ENCODE data around the gene COX6B2. TPM values are rescaled to one million over a fixed set of nuclear protein-coding genes. Genes with fewer than 3 reads are reported as not detected.

COX6B2 gene
- total RNA-seq: 0.35 TPM in 1 of 2 replicates, not detected in the other

GRCh38 chr19:55354698-55355212 is at the start of gene COX6B2:
Gene COX6B2 (minus strand): TSS chr19:55354719. CDS start chr19:55354521, 198 bp downstream.

GRCh38 chr19:55385724-55386492 is 31.4 kb upstream of the COX6B2 start, which contains the start of gene RPL28:
Gene RPL28 (plus strand): TSS chr19:55385932. CDS start chr19:55386358, 426 bp downstream.

GRCh38 chr19:55384131-55384919 is 29.8 kb upstream of the COX6B2 start, which contains the start of gene TMEM238:
Gene TMEM238 (minus strand): TSS chr19:55384292. CDS start chr19:55384259, 33 bp downstream.

GRCh38 chr19:55376241-55376933 is 21.9 kb upstream of the COX6B2 start, which contains the start of gene TMEM190:
Gene TMEM190 (plus strand): TSS chr19:55376826. CDS start chr19:55376854, 28 bp downstream.

GRCh38 chr19:55370305-55370988 is 15.9 kb upstream of the COX6B2 start, which contains the start of gene IL11:
Gene IL11 (minus strand): TSS chr19:55370463. CDS start chr19:55370310, 153 bp downstream.

GRCh38 chr19:55362990-55363716 is 8.6 kb upstream of the COX6B2 start, which contains the start of gene GARIN5B:
Gene GARIN5B (minus strand): TSS chr19:55363260. CDS start chr19:55363066, 194 bp downstream.

GRCh38 chr19:55339105-55339888 is 15.2 kb downstream of the COX6B2 start, which contains the start of gene KMT5C:
Gene KMT5C (plus strand): TSS chr19:55339876. CDS start chr19:55341937, 2,061 bp downstream.

GRCh38 chr19:55325172-55325571 is 29.3 kb downstream of the COX6B2 start, which contains the start of gene TMEM150B:
Gene TMEM150B (minus strand): TSS chr19:55325341. CDS start chr19:55321036, 4,305 bp downstream.

Other genes starting within 250 kb of the COX6B2 start
- 36.5 and 41.4 TPM in 2 replicates for gene PPP1R12C, start 237.1 kb downstream of the COX6B2 start, total RNA-seq
- gene TNNT1, start 205.5 kb downstream of the COX6B2 start, total RNA-seq: 12.3 and 18.7 TPM in 2 replicates
- not detected in 2 replicates for gene TNNI3, start 197.0 kb downstream of the COX6B2 start, total RNA-seq
- gene DNAAF3, start 188.1 kb downstream of the COX6B2 start, total RNA-seq: 1.1 and 3.1 TPM in 2 replicates
- gene SYT5, start 174.4 kb downstream of the COX6B2 start, total RNA-seq: not detected in 2 replicates
- 0.21 TPM in 1 of 2 replicates, not detected in the other for gene PTPRH, start 145.2 kb downstream of the COX6B2 start, total RNA-seq
- 1.1 and 2.4 TPM in 2 replicates for gene TMEM86B, start 126.0 kb downstream of the COX6B2 start, total RNA-seq
- gene PPP6R1, start 95.7 kb downstream of the COX6B2 start, total RNA-seq: 38.7 and 50.4 TPM in 2 replicates
- 61.6 and 84.8 TPM in 2 replicates for gene HSPBP1, start 74.6 kb downstream of the COX6B2 start, total RNA-seq
- gene BRSK1, start 70.7 kb downstream of the COX6B2 start, total RNA-seq: 1.6 and 5.0 TPM in 2 replicates
- gene TMEM150B, start 29.4 kb downstream of the COX6B2 start, total RNA-seq: not detected in 2 replicates
- gene KMT5C, start 14.8 kb downstream of the COX6B2 start, total RNA-seq: 14.7 and 18.8 TPM in 2 replicates
- not detected in 2 replicates for gene GARIN5B, start 8.5 kb upstream of the COX6B2 start, total RNA-seq
- gene IL11, start 15.7 kb upstream of the COX6B2 start, total RNA-seq: 5.5 and 6.1 TPM in 2 replicates
- gene TMEM190, start 22.1 kb upstream of the COX6B2 start, total RNA-seq: not detected in 2 replicates
- gene TMEM238, start 29.6 kb upstream of the COX6B2 start, total RNA-seq: 11.8 and 33.3 TPM in 2 replicates
- gene RPL28, start 31.2 kb upstream of the COX6B2 start, total RNA-seq: 279 and 544 TPM in 2 replicates
- gene UBE2S, start 53.1 kb upstream of the COX6B2 start, total RNA-seq: 144 and 190 TPM in 2 replicates
- gene SHISA7, start 88.6 kb upstream of the COX6B2 start, total RNA-seq: not detected in 2 replicates
- gene ISOC2, start 106.9 kb upstream of the COX6B2 start, total RNA-seq: 70.7 and 87.7 TPM in 2 replicates
- gene C19orf85, start 110.0 kb upstream of the COX6B2 start, total RNA-seq: not detected in 2 replicates
- 3.7 and 10.4 TPM in 2 replicates for gene ZNF628, start 121.9 kb upstream of the COX6B2 start, total RNA-seq
- gene NAT14, start 130.5 kb upstream of the COX6B2 start, total RNA-seq: 16.7 and 39.8 TPM in 2 replicates
- 0.09 TPM in 1 of 2 replicates, not detected in the other for gene SSC5D, start 133.7 kb upstream of the COX6B2 start, total RNA-seq
- gene SBK2, start 182.4 kb upstream of the COX6B2 start, total RNA-seq: not detected in 2 replicates
- not detected in 2 replicates for gene SBK3, start 190.8 kb upstream of the COX6B2 start, total RNA-seq
- 7.2 and 7.6 TPM in 2 replicates for gene ZNF579, start 226.1 kb upstream of the COX6B2 start, total RNA-seq
- gene FIZ1, start 244.8 kb upstream of the COX6B2 start, total RNA-seq: 3.1 and 3.7 TPM in 2 replicates
- 27.2 and 31.9 TPM in 2 replicates for gene ZNF524, start 245.6 kb upstream of the COX6B2 start, total RNA-seq

Measured in airway epithelial cell (primary cell).